OCI-LY3 (cell line): ENCODE measurements around the gene ABCF2.

Experiments used
- H2AFZ ChIP-seq: fragments of 200-600, 300-600 bp; shearing (Covaris generic); 2 replicates; pipeline ENCODE4 v1.6.0; 2014; ENCODE audit warnings: antibody characterized with exemption, low read depth, low read length
- H3K27ac ChIP-seq: fragments of 200-600, 300-600 bp; sonication (generic); 2 replicates; pipeline ENCODE4 v1.5.1; 2014; ENCODE audit warnings: mild to moderate bottlenecking, low read length, moderate library complexity, mixed read lengths
- H3K27me3 ChIP-seq: fragments of 200-600, 300-600 bp; sonication (generic); 2 replicates; pipeline ENCODE4 v1.6.1; 2014; ENCODE audit warnings: low read depth, low read length, mixed read lengths
- H3K36me3 ChIP-seq: fragments of 200-600, 300-600 bp; sonication (generic); replicated peaks from 2 replicates; pipeline ENCODE3; 2014; ENCODE audit warnings: low read depth, low read length, mixed read lengths
- H3K4me1 ChIP-seq: fragments of 300-600, 200-600 bp; sonication (generic); 2 replicates; pipeline ENCODE4 v1.6.1; 2014; ENCODE audit warnings: low read length, mixed read lengths
- H3K4me2 ChIP-seq: fragments of 200-600, 300-600 bp; sonication (generic); 2 replicates; pipeline ENCODE4 v1.6.1; 2014; ENCODE audit warnings: low read length, mixed read lengths
- H3K4me3 ChIP-seq: fragments of 300-600, 200-600 bp; sonication (generic); 2 replicates; pipeline ENCODE4 v1.5.1; 2014; ENCODE audit warnings: antibody characterized with exemption, mild to moderate bottlenecking, low read length, moderate library complexity
- H3K79me2 ChIP-seq: fragments of 300-600, 200-600 bp; shearing (Covaris generic); 2 replicates; pipeline ENCODE4 v1.6.1; 2014; ENCODE audit warnings: mild to moderate bottlenecking, low read length, mixed read lengths
- H3K9ac ChIP-seq: fragments of 300-600, 200-600 bp; shearing (Covaris generic); 2 replicates; pipeline ENCODE4 v1.6.0; 2014; ENCODE audit warnings: mild to moderate bottlenecking, low read length, moderate library complexity
- H3K9me3 ChIP-seq: fragments of 200-600, 300-600 bp; shearing (Covaris generic); 2 replicates; pipeline ENCODE4 v1.6.1; 2014; ENCODE audit warnings: low read length, mixed read lengths; ENCODE audit not compliant: insufficient read depth
- H4K20me1 ChIP-seq: fragments of 200-600, 300-600 bp; sonication (generic); 2 replicates; pipeline ENCODE4 v1.6.1; 2016; ENCODE audit warnings: low read length, mixed read lengths; ENCODE audit not compliant: insufficient read depth
- EZH2phosphoT487 ChIP-seq: fragments of 200-600 bp; shearing (Covaris generic); IDR thresholded peaks from 2 replicates; pipeline ENCODE4 v1.6.1; 2018; ENCODE audit warnings: antibody characterized with exemption, mixed run types, low read depth
- TF ChIP-seq, protein P1 (sequence below): fragments of 200-600, 300-600 bp; sonication (generic); IDR thresholded peaks from 2 replicates; pipeline ENCODE4 v1.5.1; 2014; ENCODE audit warnings: antibody characterized with exemption, low read length, low read depth

Gene ABCF2

DNA sequence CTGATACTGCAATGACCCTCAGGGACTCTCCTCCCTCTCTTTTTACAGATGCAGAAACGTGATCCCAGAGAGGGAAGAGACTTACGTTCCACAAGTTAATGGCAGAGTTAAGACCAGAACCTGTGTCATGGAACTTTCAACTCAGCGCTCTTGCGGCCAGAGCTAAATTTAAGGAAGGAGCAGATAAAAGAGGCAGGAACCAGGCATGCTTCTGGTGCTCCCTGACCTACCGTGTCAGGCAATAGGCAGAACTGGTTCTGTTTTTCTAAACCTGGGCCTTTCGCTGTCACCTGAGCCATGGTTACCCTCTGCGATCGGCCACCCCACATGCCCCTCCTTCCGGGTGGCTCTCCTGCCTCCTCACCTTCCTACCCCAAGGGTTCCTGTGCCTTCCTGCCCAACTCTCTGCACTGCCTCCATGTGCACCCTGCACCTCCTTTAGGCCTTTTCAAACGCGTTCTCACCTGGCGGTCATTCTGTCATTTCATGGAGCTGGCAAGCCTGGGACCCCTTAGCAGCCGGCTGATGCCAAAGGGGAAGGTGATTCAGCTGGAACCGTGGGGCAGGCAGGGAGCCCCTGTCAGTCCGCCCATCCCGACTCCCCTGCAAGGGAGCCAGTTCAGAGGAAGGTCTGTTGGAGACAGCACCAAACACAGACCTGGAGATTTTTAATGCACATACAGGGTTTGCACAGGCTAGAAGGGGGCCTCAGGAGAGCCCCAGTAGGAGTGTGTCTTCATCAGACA is 51.8 kb downstream of the ABCF2 start:
- Histone ChIP-seq H3K36me3 (no peaks in the 10 kb centered on the region), H3K9ac (no peak overlapping the region), H3K27me3 (peaks cover 61% of the 10 kb centered on the region), H3K4me1 (peaks cover 7% of the 10 kb centered on the region), H4K20me1 (peaks cover 4% of the 10 kb centered on the region; the same call in 1 of the 2 replicates), H3K79me2 (no peaks in the 10 kb centered on the region), H3K27ac (no peak overlapping the region), H2AFZ (no peak overlapping the region), H3K4me3 (no peak overlapping the region), H3K4me2 (no peak overlapping the region), H3K9me3 (no peaks in the 10 kb centered on the region)
- TF ChIP-seq, protein P1, sequence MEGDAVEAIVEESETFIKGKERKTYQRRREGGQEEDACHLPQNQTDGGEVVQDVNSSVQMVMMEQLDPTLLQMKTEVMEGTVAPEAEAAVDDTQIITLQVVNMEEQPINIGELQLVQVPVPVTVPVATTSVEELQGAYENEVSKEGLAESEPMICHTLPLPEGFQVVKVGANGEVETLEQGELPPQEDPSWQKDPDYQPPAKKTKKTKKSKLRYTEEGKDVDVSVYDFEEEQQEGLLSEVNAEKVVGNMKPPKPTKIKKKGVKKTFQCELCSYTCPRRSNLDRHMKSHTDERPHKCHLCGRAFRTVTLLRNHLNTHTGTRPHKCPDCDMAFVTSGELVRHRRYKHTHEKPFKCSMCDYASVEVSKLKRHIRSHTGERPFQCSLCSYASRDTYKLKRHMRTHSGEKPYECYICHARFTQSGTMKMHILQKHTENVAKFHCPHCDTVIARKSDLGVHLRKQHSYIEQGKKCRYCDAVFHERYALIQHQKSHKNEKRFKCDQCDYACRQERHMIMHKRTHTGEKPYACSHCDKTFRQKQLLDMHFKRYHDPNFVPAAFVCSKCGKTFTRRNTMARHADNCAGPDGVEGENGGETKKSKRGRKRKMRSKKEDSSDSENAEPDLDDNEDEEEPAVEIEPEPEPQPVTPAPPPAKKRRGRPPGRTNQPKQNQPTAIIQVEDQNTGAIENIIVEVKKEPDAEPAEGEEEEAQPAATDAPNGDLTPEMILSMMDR = no peak
- no peak for TF ChIP-seq EZH2phosphoT487

DNA sequence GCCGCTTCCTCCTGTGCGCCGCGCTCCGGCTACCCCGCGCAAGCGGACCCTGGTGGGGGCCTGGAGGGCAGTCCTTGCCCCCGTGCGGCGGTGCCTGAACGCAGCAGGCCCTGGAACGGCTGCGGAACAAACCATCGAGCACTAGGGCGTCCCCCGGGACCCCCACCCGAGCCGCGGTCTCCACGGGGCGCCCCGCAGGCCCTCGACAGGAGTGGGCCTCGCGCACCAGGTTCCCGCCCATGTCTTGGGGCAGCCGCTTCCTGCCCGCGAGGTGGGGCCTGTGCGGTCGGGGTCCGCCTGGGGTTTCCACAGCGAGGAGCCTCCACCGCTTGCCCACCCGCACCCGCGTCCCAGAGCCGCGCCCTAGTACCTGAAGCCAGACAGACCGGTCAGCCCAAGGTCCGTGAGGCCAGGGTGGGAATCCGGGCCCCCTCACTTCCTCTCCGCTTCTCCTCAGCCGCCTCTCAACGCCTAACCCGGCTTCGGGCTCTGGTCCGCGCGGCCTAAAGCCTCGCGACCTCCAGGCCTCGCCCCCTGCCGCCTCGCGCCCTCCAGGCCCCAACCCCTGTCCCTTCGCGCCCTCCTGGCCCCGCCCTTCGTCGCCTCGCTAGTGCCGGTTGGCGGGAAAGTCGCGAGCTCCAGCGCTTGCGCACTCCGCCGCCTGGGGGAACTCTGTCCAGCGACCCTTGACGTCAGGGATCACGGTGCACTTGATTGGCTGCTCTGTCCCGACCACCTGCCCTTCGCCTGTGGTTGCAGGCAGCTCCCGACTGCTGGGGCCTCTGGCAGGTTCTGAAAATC is 52.6 kb downstream of the ABCF2 start:
- H4K20me1 ChIP-seq = peaks cover 4% of the 10 kb centered on the region; the same call in 1 of the 2 replicates
- no peaks in the 10 kb centered on the region for H3K79me2 ChIP-seq
- peaks cover 61% of the 10 kb centered on the region for H3K27me3 ChIP-seq
- H2AFZ ChIP-seq = no peak overlapping the region
- no peaks in the 10 kb centered on the region for H3K9me3 ChIP-seq
- H3K9ac ChIP-seq = no peak overlapping the region
- H3K4me2 ChIP-seq = no peak overlapping the region
- TF ChIP-seq, protein P1 = no peak
- no peak for TF ChIP-seq EZH2phosphoT487
- H3K4me1 ChIP-seq = peaks cover 7% of the 10 kb centered on the region
- no peak overlapping the region for H3K4me3 ChIP-seq
- no peaks in the 10 kb centered on the region for H3K36me3 ChIP-seq
- H3K27ac ChIP-seq = no peak overlapping the region

DNA sequence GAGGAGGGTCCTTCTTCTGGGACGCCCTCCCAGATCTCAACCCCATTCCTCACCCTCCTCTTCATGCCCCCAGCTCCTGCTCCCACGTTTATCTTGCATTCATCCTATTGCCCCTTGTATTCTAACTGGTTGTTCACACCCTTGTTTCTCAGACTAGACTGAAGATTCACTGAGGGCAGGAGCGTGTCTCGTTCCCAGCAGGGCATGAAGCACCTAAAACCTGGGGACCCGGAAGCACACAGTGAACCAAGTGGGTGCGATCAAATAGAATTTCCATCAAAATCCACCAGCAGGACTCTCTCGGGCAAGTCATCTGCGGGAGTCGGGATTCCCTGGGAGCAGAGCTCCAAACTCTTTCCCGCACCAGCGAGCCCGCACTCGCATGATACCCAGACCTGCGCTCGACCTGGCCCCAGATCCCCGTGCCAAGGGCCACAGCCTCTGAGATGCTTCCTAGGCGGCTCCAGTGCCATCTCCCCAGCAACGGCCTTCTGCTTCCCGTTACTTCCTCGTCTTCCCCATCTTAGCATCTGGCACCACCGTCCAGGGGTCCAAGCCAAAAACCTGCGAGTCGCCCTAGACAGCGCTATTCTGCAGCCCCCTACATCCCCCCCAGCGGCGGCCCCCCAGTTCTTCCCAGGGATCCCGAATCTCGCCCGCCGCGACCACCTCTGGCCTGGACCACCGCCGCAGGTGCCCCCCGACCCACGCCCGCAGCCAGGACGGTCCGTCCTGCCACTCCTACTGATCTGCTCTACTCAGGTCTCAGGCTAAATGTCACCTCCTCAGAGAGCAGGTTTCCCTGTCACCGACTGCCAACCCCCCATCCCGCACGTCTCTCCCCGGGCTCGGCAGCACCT is 53.4 kb downstream of the ABCF2 start:
- Histone ChIP-seq H3K36me3 (no peaks in the 10 kb centered on the region), H3K4me1 (peaks cover 7% of the 10 kb centered on the region), H3K27ac (no peak overlapping the region), H2AFZ (no peak overlapping the region), H4K20me1 (peaks cover under 1% of the 10 kb centered on the region; the same call in 1 of the 2 replicates), H3K27me3 (peaks cover 61% of the 10 kb centered on the region), H3K9ac (no peak overlapping the region), H3K9me3 (no peaks in the 10 kb centered on the region), H3K4me3 (no peak overlapping the region), H3K4me2 (no peak overlapping the region), H3K79me2 (no peaks in the 10 kb centered on the region)
- TF ChIP-seq EZH2phosphoT487 = no peak
- TF ChIP-seq, protein P1 = no peak
